Nucleus accumbens (tissue), 56 donors: ENCODE results near the gene LRP1.

ENCODE experiments used
- DNase-seq, 56 donors: peaks; one replicate each; lab custom pipeline; 2025; lab: John Stamatoyannopoulos, UW

The LRP1 gene

DNA sequence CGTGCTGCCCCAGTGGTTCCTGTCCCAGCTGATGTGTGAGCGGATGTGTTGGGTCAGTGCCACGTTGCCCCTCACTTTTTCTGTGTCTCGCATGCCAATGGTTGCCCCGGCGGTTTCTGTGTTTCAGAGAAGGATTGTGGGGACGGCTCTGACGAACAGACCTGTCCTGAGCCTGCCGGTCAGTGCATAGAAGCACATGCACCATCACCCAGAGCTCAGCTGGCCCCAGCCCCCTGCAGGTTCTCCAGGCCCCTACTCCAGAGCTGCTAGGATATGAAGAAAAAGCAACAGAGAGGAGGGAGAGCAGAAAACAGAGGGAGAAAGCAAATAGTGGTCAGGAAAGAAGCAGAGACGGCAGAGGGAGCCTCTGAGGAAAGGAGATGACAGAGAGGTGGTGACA, 39.8 kb downstream of the LRP1 start:
- DNase-seq: no peak

DNA sequence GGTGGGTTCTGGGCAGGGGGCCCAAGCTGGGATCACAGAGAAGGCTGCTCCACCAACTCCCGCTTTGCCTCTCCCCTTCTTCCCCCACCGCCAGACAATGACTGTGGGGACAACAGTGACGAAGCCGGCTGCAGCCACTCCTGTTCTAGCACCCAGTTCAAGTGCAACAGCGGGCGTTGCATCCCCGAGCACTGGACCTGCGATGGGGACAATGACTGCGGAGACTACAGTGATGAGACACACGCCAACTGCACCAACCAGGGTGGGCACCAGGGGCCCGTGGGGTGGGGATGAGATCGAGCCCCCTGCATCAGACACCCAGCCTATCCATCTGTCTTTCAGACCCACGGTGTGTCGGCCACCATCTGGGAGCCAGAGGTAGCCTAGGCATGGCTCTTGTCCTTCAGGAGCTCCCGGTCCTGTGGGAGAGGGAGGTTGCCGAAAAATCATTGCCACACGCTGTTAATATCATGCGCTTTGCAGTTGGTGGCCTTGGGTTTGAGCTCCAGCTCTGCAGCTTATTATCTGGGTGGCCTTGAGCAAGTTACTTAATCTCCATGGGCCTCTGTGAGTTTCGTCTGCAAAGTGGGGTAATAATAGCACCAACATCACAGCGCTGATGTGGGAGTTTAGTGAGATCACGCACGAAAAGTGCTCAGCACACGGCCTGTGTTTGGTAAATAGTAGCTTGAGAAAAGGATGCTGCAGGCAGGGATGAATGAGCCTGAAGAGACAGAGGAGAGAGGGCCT, 40.9 kb downstream of the LRP1 start:
- DNase-seq: peak in 1 of 56 donors; percentile 14

DNA sequence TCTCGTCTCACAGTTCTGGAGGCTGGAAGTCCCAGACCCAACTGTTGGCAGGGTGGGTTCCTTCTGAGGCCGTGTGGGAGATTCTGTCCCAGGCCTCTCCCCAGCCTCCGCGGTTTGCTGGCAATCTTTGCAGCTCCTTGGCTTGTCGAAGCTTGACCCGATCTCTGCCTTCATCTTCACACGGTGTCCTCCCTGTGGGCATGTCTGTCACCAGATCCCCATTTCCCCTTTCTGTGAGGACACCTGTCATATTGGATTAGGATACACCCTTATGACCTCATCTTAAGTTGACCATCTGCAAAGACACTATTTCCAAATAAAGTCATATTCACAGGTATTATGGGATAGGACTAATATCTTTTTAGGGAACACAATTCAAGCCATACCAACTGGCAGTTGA, 41.7 kb downstream of the LRP1 start:
- no peak for DNase-seq

DNA sequence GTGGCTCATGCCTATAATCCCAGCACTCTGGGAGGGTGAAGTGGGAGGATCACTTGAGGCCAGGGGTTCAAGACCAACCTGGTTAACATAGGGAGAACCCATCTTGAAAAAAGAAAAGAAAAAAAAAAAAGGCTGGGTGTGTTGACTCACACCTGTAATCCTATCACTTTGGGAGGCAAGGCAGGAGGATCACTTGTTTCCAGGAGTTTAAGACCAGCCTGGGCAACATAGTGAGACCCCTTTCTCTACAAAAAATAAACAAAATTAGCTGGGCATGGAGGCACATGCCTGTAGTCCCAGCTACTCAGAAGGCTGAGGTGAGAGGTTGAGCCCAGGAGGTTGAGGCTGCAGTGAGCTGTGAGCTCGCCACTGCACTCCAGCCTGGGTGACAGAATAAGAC, 42.1 kb downstream of the LRP1 start:
- no peak for DNase-seq

DNA sequence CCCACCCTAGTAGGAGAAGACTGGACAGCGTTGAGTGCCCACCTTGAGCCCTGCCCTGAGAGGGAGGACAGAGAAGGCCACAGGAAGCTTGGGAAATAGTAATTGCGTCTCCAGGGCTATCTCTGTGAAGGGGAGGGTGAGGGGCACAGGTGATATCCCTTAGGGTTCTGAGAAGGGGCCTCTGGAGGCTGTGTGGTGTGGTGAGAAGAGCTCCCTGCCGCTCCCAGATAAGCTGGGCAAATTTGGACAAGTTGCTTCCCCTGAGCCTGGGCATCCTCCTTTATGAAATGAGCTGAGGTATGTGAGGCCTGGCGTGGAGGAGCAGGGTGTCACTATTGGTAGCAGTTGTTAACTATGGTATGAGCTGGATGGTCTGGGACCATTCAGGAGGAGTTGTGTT, 42.6 kb downstream of the LRP1 start:
- DNase-seq: no peak

DNA sequence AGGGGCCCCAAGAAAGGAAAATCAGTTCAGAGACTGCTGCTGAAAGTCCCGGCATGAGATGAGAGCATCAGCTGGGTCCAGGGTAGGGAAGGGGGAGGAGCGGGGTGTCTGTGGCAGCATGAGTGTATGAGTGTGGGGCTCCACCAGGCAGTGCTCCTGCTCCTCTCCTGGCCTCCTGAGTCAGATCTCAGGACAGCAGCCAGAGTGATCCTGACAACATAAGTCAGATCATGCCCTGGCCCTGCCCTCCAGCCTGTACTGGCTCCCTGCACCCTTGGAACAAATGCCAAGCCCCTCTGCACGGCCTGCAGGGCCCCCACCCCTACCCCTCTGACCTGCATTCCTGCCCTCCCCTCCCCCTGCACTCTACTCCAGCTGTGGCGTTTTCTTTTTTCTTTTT, 43.4 kb downstream of the LRP1 start:
- DNase-seq: no peak

DNA sequence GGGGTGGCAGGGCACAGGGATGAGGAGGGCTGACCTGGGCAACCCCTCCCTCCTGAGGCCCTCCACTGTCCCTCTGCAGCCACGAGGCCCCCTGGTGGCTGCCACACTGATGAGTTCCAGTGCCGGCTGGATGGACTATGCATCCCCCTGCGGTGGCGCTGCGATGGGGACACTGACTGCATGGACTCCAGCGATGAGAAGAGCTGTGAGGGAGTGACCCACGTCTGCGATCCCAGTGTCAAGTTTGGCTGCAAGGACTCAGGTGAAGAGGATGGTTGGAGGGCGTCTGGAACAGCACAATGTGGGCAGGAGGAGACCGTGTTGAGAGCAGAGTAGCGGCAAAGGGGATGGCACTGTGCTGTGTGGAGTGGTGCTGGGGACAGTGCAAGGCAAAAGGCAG, 44.8 kb downstream of the LRP1 start:
- DNase-seq: peak in 2 of 56 donors; percentile 13 to 20

DNA sequence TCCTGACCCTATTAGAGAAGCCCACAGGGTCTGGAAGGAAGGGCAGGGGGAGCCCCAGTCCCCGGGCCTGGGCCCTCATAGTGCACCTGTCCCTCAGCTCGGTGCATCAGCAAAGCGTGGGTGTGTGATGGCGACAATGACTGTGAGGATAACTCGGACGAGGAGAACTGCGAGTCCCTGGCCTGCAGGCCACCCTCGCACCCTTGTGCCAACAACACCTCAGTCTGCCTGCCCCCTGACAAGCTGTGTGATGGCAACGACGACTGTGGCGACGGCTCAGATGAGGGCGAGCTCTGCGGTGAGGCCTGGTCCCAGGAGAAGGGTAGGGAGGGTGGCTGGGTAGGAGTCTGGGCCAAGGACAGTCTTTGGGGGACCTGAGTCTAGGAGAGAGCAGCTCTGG, 45.4 kb downstream of the LRP1 start:
- no peak for DNase-seq

DNA sequence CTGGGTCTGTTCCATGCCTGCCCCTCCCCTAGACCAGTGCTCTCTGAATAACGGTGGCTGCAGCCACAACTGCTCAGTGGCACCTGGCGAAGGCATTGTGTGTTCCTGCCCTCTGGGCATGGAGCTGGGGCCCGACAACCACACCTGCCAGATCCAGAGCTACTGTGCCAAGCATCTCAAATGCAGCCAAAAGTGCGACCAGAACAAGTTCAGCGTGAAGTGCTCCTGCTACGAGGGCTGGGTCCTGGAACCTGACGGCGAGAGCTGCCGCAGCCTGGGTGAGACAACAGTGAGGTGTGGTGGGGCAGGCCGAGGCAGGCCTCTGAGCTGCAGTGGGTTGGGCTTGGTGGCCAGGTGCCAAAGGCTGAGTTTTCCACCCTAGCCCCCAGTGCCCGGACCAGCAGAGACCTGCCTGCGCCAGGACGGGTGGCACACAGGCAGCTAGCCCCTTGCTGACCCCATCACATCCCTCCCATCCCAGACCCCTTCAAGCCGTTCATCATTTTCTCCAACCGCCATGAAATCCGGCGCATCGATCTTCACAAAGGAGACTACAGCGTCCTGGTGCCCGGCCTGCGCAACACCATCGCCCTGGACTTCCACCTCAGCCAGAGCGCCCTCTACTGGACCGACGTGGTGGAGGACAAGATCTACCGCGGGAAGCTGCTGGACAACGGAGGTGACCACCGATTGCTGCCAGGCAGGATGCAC, 47.3 kb downstream of the LRP1 start:
- DNase-seq: peak in 48 of 56 donors; percentile 20 to 85 (median 53)

DNA sequence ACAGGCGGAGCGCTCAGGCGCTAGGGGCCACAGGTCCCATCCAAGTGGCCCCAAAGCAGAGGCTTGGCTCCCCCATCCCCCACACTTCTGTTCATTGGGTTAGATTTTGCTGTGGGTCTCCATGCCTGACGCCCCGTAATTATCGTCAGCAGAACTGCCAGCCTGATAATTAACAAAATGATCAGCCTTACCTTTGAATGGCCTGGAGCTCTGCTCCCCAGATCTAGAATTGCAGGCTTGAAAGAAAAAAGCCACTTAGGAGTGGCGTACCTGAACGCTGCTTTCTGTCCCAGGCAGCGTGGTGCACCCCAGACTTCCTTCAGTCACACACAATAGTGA, 47.8 kb downstream of the LRP1 start:
- no peak for DNase-seq

DNA sequence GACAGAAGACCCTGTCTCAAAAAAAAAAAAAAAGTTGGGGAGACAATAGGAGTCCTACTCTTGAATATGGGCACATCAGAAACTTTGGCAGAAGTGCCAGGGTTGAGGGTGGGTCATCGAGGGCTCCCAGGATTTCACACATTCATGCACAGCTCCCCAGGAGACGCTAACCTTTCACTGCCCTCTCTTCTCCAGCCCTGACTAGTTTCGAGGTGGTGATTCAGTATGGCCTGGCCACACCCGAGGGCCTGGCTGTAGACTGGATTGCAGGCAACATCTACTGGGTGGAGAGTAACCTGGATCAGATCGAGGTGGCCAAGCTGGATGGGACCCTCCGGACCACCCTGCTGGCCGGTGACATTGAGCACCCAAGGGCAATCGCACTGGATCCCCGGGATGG, 48.6 kb downstream of the LRP1 start:
- DNase-seq: no peak

DNA sequence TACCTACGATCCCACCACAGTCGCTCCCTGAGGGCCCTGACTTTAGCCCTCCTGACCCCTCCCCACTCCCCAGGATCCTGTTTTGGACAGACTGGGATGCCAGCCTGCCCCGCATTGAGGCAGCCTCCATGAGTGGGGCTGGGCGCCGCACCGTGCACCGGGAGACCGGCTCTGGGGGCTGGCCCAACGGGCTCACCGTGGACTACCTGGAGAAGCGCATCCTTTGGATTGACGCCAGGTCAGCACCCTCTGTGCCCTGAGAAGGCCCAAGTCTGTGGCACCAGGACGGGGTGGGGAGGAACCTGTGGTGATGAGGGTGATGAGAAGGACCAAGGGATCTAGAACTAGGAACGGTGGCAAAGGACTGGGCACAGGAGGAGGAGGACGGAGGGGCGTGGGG, 49.1 kb downstream of the LRP1 start:
- DNase-seq: no peak

DNA sequence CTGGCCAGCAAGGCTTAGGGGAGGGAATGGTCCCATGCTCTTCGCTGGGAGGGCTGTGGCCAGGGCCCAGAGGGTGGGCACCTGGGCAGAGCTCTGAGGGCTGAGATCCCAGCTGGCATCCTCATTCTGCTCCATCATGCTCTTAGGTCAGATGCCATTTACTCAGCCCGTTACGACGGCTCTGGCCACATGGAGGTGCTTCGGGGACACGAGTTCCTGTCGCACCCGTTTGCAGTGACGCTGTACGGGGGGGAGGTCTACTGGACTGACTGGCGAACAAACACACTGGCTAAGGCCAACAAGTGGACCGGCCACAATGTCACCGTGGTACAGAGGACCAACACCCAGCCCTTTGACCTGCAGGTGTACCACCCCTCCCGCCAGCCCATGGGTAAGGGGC, 49.9 kb downstream of the LRP1 start:
- no peak for DNase-seq

DNA sequence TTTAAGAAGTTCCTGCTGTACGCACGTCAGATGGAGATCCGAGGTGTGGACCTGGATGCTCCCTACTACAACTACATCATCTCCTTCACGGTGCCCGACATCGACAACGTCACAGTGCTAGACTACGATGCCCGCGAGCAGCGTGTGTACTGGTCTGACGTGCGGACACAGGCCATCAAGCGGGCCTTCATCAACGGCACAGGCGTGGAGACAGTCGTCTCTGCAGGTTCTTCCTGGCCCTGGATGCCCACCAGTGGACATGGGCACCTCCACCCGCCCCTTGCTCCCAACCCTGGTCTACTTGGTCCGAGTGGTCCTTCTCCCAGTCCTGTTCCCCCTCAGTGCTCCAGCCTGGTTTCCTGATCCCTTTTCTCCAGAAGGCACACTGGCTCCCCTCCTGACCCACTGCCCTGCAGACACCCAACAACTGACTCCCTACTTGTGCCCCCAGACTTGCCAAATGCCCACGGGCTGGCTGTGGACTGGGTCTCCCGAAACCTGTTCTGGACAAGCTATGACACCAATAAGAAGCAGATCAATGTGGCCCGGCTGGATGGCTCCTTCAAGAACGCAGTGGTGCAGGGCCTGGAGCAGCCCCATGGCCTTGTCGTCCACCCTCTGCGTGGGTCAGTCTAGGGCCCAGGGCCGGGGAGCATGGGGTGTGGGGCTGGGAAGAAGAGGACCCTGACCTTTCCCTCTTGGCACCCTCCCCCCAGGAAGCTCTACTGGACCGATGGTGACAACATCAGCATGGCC, 51.2 kb downstream of the LRP1 start:
- DNase-seq: no peak

DNA sequence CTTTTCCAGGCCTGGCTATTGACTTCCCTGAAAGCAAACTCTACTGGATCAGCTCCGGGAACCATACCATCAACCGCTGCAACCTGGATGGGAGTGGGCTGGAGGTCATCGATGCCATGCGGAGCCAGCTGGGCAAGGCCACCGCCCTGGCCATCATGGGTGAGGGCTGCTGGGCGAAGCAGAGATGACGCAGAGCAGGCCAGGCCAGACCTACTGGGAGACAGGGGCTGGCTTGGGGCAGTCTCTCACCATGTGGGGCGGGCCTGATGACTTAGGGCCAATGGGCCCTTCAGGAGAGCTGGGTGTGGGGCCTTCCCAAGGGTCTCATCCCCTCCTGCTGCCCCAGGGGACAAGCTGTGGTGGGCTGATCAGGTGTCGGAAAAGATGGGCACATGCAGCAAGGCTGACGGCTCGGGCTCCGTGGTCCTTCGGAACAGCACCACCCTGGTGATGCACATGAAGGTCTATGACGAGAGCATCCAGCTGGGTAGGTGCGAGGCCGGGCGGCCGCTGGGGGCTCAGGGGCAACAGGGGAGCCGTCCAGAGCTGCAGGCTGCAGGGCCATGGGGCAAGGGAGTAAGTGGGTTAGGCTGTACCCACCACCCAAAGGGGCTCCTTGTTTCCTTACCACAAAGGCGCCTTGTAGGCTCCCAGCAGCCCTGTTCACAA, 52.2 kb downstream of the LRP1 start:
- no peak for DNase-seq

DNA sequence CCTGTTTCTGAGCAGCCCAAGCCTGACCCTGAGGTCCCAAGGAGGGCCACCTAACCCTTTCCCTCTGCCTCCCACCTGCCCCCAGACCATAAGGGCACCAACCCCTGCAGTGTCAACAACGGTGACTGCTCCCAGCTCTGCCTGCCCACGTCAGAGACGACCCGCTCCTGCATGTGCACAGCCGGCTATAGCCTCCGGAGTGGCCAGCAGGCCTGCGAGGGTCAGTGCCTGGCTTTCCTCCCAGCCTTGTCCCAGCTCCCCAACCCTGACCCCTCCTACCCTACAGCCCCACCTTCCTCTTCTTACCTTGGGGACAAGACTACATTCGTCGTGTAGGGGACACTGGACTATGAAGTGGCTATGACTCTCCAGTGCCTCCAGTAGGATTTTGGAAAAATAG, 52.8 kb downstream of the LRP1 start:
- DNase-seq: no peak

DNA sequence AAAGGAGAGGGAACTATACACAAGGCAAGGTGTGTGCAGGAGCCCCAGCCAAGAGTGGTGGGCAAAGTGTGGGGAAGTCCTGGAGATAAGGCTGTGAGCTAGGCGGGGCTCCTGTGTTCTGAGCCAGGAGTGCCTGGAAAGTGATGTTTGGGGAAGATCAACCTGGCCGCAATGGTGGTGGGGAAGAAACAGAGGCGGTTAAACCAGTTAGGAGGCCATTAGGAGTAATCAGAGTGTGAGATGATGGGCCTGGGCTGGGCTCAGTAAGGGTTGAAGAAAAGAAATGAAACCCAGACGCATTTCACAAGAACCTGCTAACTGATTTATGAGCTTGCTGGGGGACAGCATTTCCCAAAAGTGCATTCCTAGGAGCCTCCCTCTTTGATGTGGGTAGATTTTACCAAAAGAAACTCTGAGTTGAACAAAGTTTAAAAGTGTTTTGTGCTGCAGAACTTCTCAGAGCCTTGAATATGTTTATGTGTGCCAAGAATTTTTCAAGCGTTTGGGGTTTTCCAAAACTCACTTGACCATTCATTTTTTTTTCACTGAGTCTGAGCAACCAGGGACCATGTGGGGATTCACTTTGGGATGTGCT, 53.4 kb downstream of the LRP1 start:
- no peak for DNase-seq

DNA sequence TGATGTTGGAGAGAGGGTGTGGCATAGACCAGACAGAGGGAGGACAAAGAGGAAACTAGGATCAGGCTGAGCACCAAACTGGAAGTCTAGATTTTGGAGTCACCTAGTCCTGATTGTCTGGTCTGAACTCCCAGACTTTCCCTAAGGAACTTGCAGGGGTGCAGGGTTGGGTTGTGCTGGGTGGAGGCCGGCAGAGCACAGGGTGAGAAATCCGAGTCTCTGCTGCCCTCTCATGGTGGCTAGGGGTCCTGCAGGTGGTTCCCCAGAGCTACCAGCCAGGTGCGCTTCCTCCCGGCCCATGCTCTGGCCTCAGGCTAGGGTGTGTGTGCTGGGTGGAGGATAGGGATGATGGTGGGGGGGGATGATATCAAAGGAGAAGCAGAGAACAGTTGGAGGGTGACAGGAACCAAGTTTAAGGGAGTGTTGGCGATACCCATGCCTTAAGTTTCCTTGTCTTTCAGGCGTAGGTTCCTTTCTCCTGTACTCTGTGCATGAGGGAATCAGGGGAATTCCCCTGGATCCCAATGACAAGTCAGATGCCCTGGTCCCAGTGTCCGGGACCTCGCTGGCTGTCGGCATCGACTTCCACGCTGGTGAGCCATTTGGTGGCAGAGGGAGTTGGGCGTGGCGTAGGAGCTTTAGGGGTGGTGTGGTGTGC, 54.8 kb downstream of the LRP1 start:
- DNase-seq: peak in 43 of 56 donors; percentile 5 to 79 (median 37)

DNA sequence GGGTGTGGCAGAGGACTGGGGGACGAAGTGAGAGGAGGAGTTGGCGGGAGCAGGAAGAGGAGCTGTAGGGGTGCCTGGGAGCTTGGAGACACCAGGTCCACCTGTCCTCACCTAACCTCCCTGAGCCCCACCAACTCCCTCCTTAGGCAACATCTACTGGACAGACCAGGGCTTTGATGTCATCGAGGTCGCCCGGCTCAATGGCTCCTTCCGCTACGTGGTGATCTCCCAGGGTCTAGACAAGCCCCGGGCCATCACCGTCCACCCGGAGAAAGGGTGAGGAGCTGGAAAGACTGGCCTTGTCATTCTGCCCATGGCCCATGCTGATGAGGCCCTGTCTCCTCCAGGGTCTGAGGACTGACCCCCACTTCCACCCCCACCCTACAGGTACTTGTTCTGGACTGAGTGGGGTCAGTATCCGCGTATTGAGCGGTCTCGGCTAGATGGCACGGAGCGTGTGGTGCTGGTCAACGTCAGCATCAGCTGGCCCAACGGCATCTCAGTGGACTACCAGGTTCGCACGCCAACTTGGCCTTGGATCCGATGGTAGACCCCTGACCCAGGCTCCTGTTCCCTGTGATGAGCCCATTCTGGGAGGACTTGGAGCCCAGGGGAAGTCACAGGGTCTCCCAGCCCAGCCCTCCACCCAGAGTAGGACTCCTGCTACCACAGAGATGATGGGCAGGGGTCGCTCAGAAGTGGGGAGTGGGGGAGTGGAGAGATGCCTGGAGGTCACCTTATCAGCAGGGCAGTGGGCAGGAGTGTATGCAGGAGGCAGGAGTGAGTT, 55.8 kb downstream of the LRP1 start:
- DNase-seq: no peak
